T-helper 9 cell (primary cell): ENCODE results near the gene ZNF611.
"Not testable (repeated sequence)": the region's sequence is repeated elsewhere in the genome, so short reads cannot be mapped to it uniquely, and the experiment has no call there.

Source experiments
- DNase-seq: peaks from one replicate; pipeline ENCODE4 v3.0.0-alpha.2; 2020

ZNF611 gene

GRCh38 chr19:52675239-52675638 is 59.6 kb downstream of the ZNF611 start:
- DNase-seq: not testable (repeated sequence)

DNA sequence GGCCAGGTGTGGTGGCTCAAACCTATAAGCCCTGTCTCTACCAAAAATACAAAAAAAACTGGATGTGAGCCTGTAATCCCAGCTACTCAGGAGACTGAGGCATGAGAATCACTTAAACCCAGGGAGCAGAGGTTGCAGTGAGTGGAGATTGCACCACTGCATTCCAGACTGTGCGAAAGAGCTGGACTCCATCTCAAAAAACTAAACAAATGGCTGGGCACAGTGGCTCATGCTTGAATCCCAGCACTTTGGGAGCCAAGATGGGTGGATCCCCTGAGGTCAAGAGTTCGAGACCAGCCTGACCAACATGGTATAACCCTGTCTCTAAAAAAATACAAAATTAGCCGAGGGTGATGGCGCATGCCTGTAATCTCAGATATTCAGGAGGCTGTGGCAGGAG is 61.8 kb downstream of the ZNF611 start:
- no peak for DNase-seq

DNA sequence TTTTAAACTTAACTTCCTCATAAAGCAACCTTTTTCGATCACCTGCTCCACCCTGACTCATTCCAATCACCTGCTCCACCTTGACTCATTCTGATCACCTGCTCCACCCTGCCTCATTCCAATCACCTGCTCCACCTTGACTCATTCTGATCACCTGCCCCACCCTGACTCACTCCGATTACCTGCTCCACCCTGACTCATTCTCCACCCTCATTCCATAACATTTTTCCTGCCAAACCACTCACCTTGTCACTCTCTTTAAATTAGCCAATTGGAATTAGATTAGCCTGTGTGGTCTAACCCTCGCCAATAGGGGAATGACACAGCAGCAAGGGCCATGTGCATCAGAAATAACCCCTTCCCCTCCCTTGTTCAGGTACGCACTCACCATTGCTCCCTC is 64.8 kb downstream of the ZNF611 start:
- DNase-seq: no peak

- DNase-seq: no peak
Measured at GRCh38 chr19:52669586-52669985, 65.3 kb downstream of the ZNF611 start.

GRCh38 chr19:52667972-52668371 is 66.9 kb downstream of the ZNF611 start:
- no peak for DNase-seq

GRCh38 chr19:52666506-52666905 is 68.3 kb downstream of the ZNF611 start:
- no peak for DNase-seq

GRCh38 chr19:52665529-52665928 is 69.3 kb downstream of the ZNF611 start:
- DNase-seq: no peak

GRCh38 chr19:52665027-52665426 is 69.8 kb downstream of the ZNF611 start:
- DNase-seq: no peak

GRCh38 chr19:52664461-52664860 is 70.4 kb downstream of the ZNF611 start:
- no peak for DNase-seq

GRCh38 chr19:52662631-52663030 is 72.2 kb downstream of the ZNF611 start:
- no peak for DNase-seq

DNA sequence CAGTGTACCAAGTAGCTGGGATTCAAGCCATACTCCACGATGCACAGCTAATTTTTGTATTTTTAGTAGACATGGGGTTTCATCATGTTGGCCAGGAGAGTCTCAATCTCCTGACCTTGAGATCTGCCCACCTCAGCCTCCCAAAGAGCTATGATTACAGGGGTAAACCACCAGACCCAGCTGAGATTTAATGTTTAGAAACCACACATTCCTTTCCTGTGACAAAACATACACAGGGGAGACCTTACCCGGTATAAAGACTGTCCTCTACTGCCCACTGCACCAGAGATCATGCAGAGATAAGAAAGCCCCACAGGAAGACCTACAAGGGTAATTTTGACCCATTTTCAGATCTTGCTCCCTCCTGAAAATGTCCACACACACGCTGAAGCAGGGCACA is 73.9 kb downstream of the ZNF611 start:
- no peak for DNase-seq

GRCh38 chr19:52659013-52659412 is 75.8 kb downstream of the ZNF611 start:
- DNase-seq: no peak

DNA sequence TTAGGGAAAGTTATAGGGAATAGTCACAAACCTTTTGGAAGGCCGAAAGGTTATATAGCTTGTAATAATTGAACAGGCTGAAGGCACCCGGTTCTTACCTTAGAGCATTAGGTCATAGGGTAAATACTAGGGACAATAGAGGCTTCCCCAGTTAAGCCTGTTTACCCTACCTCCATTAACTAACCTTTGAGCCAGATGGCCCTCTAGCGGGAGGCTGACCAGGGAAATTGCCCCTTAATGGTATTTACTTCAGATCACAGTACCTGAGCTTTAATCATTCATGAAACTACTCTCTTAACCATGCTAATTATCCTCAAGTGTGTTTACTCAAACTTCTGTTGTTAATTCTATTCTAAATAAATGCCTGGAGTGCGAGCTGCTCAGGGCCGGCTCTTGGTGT is 76.2 kb downstream of the ZNF611 start:
- DNase-seq: no peak

- no peak for DNase-seq
Measured at GRCh38 chr19:52653161-52653560, 81.7 kb downstream of the ZNF611 start.
